ENCODE results near the gene TPR.

TPR gene

DNA sequence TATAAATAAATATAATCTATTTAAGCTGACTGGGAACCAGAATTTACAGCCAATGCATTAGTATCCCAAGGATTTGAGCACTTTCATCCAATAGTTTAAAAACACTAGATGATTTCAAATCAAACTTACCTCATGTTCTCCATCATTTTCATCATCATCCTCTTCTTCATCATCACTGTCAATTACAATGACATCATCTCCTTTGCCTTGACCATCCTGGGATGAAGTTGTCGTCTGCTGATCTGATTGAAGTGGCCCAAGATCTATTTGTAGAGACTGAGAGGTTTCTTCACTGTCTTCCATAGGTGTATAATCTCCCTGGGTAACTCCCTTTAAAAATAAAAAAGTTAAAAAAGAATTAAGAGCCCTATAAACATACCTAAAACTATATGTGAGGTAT is 47.7 kb downstream of the TPR start:
- no peak for DNase-seq (ENCODE audit: low read depth in 3 of 3)

DNA sequence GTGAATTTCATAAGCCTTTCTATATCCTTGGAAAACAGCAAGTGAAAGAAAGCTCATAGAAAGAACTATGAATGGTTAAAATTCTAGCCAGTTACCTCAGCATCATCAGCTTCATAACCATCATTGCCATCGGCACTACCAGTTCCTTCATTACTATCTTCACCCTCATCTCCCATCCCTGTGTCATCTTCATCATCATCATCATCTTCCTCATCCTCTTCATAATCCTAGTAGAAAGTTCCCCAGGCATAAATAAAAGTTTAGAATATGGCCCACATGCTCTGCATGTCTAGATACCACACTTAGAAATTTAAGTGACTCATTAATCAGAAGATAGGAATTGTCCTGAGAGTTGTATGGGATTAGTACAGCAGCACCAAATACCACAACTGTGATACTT is 49.0 kb downstream of the TPR start:
- no peak for DNase-seq (ENCODE audit: low read depth in 3 of 3)

DNA sequence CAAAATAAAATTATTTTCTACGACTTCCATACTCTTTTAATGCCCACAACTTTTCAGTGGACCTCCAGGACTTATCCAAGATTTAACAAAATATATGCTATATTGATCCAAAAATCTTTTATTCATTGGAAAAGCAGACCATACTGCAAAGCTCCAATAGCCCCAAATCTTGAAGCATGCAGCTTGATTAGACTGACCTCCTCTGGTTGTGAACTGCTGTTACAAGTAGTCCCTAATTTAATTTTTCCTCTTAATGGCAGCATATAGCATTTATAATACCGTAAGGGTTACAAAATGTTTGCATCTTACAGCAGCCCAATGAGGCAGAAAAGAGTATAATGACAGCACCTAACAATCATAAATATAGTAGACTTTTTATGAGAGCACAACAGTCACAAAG is 49.8 kb downstream of the TPR start:
- no peak for DNase-seq (ENCODE audit: low read depth in 3 of 3)

DNA sequence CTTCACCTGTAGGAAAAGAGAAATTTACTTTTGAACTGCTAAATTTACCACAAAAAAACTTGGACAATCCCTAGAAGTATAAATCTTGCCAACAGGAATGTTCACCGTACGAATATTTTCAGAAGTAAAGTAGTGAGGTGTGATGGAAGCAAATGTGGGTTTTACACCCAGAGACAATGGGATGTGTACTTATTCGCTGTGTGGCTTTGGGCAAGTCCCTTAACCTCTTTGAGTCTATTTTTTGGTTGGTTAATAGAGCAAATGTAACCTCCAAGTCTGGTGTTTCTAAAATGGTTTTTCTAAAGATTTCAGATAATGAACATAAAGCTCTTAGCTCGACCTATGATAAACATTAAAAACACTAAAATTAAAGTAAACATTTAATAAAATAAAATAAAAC is 51.2 kb downstream of the TPR start:
- DNase-seq (ENCODE audit: low read depth in 3 of 3) = no peak

DNA sequence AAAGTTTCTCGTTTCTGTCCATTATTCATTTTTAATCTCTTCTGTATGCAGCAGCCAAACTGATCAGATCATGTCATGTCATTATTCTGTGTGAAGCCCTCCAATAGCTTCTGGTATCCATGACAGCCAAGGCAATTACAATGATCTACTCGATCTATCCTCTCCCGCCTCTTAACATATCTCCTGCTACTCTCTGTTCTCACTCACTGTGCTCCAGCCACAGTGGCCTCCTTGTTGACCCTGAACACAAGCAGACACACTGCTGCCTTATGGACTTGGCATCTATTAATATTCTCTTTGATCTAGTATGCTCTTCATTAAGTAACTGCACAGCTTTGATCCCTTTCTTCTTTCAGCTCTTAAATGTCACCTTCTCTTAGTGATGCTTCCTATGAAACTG is 59.5 kb downstream of the TPR start:
- DNase-seq (ENCODE audit: low read depth in 3 of 3) = no peak

DNA sequence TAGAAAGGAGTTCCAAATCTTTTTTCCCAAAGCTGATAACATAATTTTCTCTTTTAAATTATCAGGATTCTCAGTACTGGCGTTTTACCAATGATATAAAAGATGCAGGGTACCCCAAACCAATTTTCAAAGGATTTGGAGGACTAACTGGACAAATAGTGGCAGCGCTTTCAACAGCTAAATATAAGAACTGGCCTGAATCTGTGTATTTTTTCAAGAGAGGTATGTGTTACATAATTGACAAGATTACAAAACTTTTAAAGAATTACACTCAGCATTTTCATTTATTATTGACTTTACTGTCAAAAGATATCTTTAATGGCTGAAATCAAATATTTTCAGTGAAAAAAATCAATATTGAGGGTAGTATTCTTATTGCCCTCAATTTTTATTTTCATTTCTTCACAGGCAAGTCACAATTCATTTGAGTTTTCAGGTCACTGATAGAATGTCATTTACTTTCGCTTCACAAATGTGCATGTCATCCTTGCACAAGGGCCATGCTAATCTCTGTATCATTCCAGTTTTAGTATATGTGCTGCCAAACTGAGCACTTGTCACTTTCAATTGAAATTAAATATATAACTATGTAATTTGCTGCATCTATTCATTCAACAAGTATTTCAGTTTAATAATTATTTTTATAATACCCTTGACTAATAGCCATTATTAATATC is 63.5 kb downstream of the TPR start:
- DNase-seq (ENCODE audit: low read depth in 3 of 3) = no peak

DNA sequence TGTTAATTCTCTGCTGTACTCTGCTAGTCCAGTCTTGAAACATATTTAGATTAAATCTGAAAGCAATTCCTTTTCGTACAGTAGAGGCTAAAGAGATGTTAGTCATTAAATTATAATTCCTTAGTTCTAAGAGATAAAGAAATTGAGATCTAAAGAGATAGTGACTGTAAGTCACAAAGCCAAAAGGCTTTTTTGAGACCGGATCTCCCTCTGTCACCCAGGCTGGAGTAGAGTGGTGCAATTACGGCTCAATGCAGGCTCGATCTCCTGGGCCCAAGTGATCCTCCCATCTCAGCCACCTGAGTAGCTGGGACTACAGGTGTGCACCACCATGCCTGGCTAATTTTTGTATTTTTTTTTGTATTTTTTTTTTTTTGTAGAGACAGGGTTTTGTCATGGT is 64.7 kb downstream of the TPR start:
- no peak for DNase-seq (ENCODE audit: low read depth in 3 of 3)

DNA sequence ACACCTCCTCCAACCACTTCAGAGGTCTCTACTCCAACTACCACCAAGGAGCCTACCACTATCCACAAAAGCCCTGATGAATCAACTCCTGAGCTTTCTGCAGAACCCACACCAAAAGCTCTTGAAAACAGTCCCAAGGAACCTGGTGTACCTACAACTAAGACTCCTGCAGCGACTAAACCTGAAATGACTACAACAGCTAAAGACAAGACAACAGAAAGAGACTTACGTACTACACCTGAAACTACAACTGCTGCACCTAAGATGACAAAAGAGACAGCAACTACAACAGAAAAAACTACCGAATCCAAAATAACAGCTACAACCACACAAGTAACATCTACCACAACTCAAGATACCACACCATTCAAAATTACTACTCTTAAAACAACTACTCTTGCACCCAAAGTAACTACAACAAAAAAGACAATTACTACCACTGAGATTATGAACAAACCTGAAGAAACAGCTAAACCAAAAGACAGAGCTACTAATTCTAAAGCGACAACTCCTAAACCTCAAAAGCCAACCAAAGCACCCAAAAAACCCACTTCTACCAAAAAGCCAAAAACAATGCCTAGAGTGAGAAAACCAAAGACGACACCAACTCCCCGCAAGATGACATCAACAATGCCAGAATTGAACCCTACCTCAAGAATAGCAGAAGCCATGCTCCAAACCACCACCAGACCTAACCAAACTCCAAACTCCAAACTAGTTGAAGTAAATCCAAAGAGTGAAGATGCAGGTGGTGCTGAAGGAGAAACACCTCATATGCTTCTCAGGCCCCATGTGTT is 66.6 kb downstream of the TPR start:
- DNase-seq (ENCODE audit: low read depth in 3 of 3) = no peak

DNA sequence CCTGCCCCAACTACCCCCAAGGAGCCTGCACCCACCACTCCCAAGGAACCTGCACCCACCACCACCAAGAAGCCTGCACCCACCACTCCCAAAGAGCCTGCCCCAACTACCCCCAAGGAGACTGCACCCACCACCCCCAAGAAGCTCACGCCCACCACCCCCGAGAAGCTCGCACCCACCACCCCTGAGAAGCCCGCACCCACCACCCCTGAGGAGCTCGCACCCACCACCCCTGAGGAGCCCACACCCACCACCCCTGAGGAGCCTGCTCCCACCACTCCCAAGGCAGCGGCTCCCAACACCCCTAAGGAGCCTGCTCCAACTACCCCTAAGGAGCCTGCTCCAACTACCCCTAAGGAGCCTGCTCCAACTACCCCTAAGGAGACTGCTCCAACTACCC is 67.6 kb downstream of the TPR start:
- DNase-seq (ENCODE audit: low read depth in 3 of 3) = no peak

DNA sequence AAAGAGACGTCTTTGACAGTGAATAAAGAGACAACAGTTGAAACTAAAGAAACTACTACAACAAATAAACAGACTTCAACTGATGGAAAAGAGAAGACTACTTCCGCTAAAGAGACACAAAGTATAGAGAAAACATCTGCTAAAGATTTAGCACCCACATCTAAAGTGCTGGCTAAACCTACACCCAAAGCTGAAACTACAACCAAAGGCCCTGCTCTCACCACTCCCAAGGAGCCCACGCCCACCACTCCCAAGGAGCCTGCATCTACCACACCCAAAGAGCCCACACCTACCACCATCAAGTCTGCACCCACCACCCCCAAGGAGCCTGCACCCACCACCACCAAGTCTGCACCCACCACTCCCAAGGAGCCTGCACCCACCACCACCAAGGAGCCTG is 68.5 kb downstream of the TPR start:
- DNase-seq (ENCODE audit: low read depth in 3 of 3) = no peak

DNA sequence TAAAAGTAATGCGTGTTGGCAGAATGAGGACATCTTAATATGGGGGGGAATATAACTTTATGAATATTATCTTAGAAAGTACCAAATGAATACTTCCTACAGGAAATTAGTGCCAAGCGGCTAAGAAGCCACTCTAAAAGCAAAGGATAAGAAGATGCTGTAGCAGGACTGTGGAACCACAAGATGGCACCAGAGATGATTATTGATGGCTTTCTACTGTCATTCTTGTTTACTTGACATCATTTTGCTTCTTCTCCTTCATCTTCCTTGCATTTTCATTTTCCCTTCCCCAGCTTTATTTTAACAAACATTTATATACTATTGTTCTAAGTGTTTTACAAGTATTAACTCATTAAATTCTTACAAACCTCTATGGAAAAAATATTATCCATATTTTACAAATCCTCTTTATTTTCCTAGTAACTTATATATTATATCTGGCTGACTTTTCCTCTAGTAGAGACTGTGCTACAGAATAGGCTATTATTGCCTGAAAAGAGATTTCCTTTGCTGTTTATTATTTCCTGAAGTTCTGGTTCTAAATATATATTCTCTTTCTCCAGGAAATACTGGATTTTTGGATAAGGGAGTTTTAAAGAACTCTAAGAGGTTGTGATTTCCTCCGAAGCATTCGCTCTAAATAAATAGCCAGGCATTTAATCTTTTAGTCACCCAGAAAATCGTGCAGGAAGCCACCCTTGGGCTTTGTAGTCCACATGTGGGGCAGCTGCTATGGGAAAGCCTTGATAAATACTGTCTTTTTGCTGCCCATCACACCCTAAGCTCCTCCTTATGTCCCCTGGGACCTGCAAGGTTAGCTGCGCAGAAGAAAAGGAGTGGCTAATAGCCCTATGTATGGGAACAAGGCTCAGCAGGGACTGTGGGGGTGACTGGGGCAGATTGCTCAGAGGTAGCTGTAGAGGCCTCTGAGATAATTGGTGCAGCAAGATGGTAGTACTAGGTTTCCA is 69.8 kb downstream of the TPR start:
- no peak for DNase-seq (ENCODE audit: low read depth in 3 of 3)

DNA sequence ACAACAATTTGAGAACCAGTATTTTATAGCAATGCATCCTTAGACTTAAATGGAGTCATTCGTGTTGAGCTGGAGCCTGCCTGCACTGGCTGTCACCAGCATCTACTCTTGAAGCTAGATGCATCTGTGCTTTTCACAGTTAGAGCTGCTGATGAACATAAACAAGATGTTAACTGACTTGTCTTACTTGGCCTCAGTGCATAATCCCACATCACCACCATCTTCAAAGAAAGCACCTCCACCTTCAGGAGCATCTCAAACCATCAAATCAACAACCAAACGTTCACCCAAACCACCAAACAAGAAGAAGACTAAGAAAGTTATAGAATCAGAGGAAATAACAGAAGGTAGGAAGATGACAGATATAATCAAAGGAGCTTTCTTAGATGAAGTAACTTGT is 71.1 kb downstream of the TPR start:
- no peak for DNase-seq (ENCODE audit: low read depth in 3 of 3)

DNA sequence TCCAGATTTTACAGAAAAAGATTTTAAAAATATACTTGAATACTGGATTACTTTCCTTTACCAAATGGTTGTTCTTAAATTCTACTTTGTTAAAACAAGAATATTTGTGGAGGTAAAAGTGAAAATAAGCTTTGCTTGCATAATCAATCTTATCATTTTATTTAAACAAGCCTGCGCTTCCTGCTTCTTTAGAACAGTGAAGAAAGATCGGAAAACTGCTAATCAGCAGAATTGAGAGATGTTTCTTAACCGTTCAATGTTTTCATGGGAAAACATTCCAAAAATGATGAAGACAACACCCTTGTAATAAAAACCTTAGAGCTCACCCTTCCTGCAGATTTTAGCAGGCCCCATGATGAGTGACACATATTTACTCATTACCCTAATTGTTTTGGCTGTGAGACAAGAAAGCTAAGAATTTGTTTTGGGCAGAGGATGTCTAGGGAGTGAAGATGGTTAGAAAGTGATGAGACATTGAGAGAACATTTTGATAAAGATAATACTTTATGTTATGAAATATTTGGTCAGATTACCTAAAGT is 72.6 kb downstream of the TPR start:
- no peak for DNase-seq (ENCODE audit: low read depth in 3 of 3)

DNA sequence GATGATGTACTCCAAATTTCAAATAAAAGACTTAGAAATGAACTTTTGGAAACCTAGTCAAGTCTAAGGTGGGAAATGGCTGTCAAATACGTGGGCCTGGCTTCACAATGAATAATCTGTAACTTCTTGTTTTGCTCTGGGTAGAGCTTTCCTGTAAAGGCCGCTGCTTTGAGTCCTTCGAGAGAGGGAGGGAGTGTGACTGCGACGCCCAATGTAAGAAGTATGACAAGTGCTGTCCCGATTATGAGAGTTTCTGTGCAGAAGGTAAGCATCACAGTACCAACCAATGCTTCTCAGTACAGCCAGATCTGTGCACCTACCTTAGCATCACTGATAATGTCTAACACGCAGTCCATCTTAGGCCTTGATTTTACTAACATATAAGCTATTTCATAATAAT is 73.6 kb downstream of the TPR start:
- no peak for DNase-seq (ENCODE audit: low read depth in 3 of 3)

DNA sequence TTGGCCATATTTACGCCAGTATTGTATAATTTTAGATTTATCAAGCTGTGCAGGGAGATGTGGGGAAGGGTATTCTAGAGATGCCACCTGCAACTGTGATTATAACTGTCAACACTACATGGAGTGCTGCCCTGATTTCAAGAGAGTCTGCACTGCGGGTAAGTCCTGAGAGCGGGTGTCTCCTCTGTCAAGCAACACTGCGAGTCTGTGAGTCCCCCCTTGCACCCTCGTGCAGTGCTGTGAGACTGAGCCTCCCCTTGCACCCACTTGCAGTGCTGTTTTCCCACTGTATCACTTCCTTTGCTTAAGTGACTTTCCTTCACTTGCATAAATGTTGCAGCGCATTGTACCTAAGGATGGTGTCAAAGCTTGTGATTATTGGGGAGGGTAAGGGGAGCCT is 75.0 kb downstream of the TPR start:
- no peak for DNase-seq (ENCODE audit: low read depth in 3 of 3)

DNA sequence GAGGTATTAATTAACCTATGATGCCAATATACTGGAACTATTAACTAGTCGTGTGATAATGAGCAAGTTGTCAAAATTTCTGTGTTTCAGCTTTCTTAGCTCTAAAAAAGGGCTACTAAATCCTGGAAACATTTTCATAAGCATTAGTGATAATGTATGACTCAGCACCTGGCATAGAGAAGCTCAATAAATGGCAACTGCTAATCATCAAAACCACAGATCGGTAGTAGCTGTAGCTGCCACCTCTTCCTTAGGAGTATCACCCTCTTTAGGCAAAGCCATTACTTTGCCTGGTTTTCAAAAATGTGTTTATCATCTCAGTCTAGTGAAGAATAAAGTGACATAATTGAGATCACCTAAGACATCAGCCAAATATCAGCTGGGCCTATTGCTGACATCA is 75.5 kb downstream of the TPR start:
- DNase-seq (ENCODE audit: low read depth in 3 of 3) = no peak

DNA sequence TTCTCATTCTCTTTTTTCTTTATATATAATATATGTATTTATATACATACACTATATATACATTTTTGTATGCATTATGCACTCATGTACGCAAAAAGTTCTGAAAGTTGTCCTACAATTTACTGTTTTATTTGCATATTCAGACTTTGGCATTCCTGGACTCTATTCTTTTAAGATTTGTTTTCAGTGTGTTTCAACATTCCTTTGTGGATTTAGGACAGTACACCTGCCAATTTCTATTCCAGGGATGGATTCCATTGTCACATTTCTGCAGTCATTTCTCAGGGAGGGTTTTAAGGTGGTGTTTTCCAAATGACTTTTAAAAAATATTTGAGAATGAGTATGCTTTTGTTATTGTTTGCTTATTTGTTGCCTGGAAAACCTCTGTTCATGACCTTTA is 76.2 kb downstream of the TPR start:
- no peak for DNase-seq (ENCODE audit: low read depth in 3 of 3)

DNA sequence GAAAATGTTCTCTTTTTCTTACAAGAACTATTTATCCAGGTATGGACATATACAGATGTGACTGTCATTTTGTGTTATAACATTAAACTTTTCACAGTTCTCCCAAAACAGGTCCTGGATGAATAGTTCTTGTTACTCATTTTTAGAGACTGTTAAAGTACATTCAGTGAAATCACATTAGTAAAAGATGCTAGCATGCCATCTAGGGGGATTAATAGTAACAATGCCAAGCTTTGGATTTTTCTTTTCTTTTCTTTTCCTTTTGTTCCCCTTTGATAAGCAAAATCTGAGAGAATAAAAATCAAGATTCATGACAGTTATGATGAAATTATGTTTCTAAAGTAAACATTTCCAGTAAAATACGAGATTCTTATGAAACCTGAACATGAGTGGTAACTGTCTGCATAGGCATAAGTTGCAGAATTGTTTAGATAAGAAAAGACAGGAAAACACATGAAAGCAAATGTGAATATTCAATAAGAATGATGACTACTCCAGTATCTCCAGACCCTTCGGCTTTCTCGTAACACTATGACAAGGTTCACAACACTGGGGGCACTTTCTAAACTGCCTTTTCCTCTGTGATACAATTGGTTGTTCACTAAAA is 77.5 kb downstream of the TPR start:
- DNase-seq (ENCODE audit: low read depth in 3 of 3) = no peak

DNA sequence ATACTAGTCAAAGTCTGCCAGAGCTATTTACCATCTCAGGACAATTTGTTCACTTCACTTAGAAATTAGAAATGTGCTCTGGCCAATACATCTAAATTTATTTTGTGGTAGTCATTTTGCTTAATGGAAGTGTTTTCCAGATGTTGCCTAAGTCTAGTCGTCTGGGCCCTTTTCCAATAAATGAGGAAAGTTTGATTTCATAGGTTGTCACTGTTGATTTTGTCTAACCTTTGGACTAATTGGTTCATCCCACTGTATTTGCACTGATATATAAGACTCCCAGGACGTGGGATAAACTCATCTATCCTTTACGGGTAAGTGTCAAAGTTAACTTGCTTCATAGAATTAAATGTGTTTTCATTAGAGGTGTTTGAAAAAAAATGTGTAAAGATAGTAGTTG is 79.1 kb downstream of the TPR start, which contains the start of gene PRG4:
Gene PRG4 (plus strand): TSS at position 300 of the 400 bp plus-strand sequence.
- DNase-seq (ENCODE audit: low read depth in 3 of 3) = no peak

DNA sequence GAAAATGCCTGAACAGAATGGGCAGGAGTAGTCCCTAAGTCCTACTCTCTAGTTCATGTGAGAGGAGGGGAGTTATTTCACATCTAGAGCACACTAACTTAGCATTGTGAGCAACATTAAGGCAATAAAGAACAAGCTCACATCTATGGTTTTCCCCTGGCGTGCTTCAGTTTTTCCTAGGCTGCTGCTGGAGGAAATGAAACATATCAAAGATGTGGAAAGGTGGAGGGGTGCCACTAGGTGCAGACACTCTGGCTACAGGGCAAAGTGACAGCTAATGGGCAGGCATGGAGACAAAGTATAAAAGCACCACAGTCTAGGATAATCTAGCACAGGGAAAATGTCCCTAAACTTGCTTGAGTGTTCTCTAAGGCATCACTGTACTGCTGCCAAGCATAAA is 82.2 kb downstream of the TPR start:
- no peak for DNase-seq (ENCODE audit: low read depth in 3 of 3)

DNA sequence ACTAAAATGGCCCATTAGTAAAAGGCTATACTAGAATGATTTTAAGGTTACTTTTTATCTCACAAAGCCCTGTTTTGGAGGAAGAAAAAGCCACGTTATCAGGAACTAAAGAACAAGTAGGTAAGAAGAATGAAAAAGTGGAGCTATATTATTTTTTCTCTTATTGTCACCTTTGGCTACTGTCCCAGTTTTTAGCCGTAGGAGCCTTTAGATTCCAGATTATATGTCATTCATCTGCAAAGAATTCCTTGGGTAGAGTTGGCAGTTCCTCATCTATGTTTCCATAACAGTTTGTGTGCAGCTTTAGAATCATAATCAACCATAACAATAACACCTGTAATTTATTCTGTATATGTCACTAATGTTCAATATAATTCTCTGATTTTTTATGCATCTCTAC is 83.8 kb downstream of the TPR start:
- DNase-seq (ENCODE audit: low read depth in 3 of 3) = no peak
